ACC112 (cell line): ENCODE data around the gene PPP5C.
"Not testable (repeated sequence)": the region's sequence is repeated elsewhere in the genome, so short reads cannot be mapped to it uniquely, and the experiment has no call there.

Experiments
- H2AFZ ChIP-seq: fragments of 200-600 bp; sonication (generic); one replicate; pipeline ENCODE4 v1.6.0; 2017; ENCODE audit warnings: antibody characterized with exemption, low read length; ENCODE audit not compliant: unreplicated experiment
- H3K27ac ChIP-seq: fragments of 200-600 bp; sonication (generic); 2 replicates; pipeline ENCODE4 v1.5.1; 2014; ENCODE audit warnings: low read depth, mild to moderate bottlenecking, antibody characterized with exemption, low read length, moderate library complexity
- H3K27me3 ChIP-seq: fragments of 200-600 bp; sonication (generic); 2 replicates; pipeline ENCODE4 v1.6.1; 2014; ENCODE audit warnings: mild to moderate bottlenecking, antibody characterized with exemption, low read length, moderate library complexity, mixed read lengths; ENCODE audit not compliant: insufficient read depth
- H3K36me3 ChIP-seq: fragments of 200-600 bp; sonication (generic); 2 replicates; pipeline ENCODE4 v1.6.1; 2016; ENCODE audit warnings: mild to moderate bottlenecking, antibody characterized with exemption, low read length, moderate library complexity, mixed read lengths; ENCODE audit not compliant: insufficient read depth
- H3K4me1 ChIP-seq: fragments of 200-600 bp; sonication (generic); one replicate; pipeline ENCODE4 v1.6.1; 2016; ENCODE audit warnings: low read length, mixed read lengths; ENCODE audit not compliant: insufficient read depth, unreplicated experiment, control insufficient read depth
- H3K4me3 ChIP-seq: fragments of 200-600 bp; sonication (generic); 2 replicates; pipeline ENCODE4 v1.5.1; 2014; ENCODE audit warnings: mild to moderate bottlenecking, low read depth, low read length
- H3K79me2 ChIP-seq: fragments of 200-600 bp; sonication (generic); one replicate; pipeline ENCODE4 v1.6.0; 2016; ENCODE audit warnings: low read length; ENCODE audit not compliant: control insufficient read depth, unreplicated experiment, insufficient read depth

PPP5C gene

DNA sequence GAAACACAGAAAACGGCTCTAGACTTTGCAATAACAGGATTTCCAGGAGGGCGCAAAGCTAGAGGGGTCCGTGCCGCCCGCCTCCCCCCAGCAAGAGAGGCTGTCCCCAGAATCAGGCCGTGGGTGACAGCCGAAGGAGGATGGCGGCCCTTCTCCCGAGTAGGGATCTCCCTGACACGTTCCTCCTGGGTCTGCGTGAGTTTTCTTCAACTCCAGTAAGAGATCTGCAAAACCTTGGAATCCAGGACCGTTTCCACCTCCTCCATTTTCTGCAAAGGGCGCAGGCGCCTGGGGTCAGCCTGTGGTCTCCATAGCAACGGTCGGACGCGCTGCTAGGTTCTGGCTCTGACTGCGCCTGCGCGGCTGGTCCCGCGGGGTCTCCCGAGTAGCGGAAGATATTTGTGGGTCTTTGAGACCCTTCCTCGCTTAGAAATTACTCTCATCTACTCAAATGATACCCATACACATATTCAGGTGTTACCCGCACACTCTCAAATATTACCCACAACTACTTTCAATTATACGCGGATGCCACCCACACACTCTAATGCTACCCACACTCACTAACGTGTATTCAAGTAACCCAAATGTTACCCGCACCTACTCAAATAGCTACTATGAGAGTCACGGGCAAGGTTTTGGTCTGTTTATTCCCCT lies 79.7 kb downstream of the PPP5C start:
- no peak overlapping the region for H3K27ac ChIP-seq
- no peak overlapping the region for H2AFZ ChIP-seq
- peak overlapping the region; percentile 71 for H3K4me3 ChIP-seq

DNA sequence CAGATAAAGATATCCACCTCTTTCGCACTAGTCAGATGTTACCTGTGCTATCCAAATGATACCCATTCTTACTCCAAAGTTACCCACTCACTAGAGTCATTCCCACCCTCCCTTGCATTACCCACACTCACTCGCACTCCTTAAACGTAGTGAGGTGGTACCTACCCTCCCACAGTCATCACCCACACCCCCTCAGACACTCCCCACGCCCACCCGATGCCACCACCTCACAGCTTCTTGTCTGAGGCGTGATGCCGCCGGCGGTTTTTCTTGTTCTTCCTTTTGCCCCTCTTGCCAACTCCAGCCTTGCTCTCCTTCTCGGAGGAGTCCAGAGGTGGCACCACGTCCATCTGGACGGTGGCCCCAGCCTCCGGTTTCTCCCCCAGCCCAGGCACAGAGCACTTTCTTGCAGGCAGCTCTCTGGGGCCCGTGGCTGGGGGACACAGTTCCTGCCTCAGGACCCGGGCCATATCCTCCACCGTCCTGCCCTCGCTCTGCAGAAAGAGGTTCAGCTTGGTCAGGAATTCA lies 80.7 kb downstream of the PPP5C start:
- H3K36me3 ChIP-seq, result no peaks in the 10 kb centered on the region
- H2AFZ ChIP-seq, result no peak overlapping the region
- H3K27ac ChIP-seq, result no peak overlapping the region
- 0 out of 2 replicates have a peak, but pooled peaks cover 4% of the 10 kb centered on the region for H3K27me3 ChIP-seq
- H3K4me1 ChIP-seq, result no peaks in the 10 kb centered on the region
- H3K4me3 ChIP-seq, result no peak overlapping the region
- H3K79me2 ChIP-seq, result no peaks in the 10 kb centered on the region

More for the DNA sequence above, 79.7 kb downstream of the PPP5C start:
- H3K79me2 ChIP-seq, result no peaks in the 10 kb centered on the region
- no peaks in the 10 kb centered on the region for H3K36me3 ChIP-seq
- H3K4me1 ChIP-seq, result no peaks in the 10 kb centered on the region
- 0 out of 2 replicates have a peak, but pooled peaks cover 4% of the 10 kb centered on the region for H3K27me3 ChIP-seq

- H3K27me3 ChIP-seq, result 0 out of 2 replicates have a peak, but pooled peaks cover 4% of the 10 kb centered on the region
- no peak within 1 kb of the TSS for H2AFZ ChIP-seq
- H3K79me2 ChIP-seq, result no peaks in the 10 kb centered on the region
- H3K4me1 ChIP-seq, result no peaks in the 10 kb centered on the region
- no peaks in the 10 kb centered on the region for H3K36me3 ChIP-seq
- H3K4me3 ChIP-seq, result peak within 1 kb of the TSS; percentile 39; the same call in 1 of the 2 replicates
- H3K27ac ChIP-seq, result no peak within 1 kb of the TSS
Observed at GRCh38 chr19:46428239-46429135, 81.6 kb downstream of the PPP5C start, which contains the start of gene PNMA8C. TSS of gene PNMA8C (minus strand) at chr19:46428936. CDS start at chr19:46428359, 577 bp downstream.

GRCh38 chr19:46429999-46430398 lies 83.1 kb downstream of the PPP5C start:
- Histone ChIP-seq H3K4me3 (no peak overlapping the region), H3K79me2 (no peaks in the 10 kb centered on the region), H3K36me3 (no peaks in the 10 kb centered on the region), H3K27me3 (0 out of 2 replicates have a peak, but pooled peaks cover 4% of the 10 kb centered on the region), H3K4me1 (no peaks in the 10 kb centered on the region), H3K27ac (no peak overlapping the region), H2AFZ (no peak overlapping the region)

GRCh38 chr19:46431824-46432223 lies 84.9 kb downstream of the PPP5C start:
- no peak overlapping the region for H3K27ac ChIP-seq
- no peaks in the 10 kb centered on the region for H3K4me1 ChIP-seq
- no peak overlapping the region for H3K4me3 ChIP-seq
- no peak overlapping the region for H2AFZ ChIP-seq
- no peaks in the 10 kb centered on the region for H3K79me2 ChIP-seq
- H3K36me3 ChIP-seq, result no peaks in the 10 kb centered on the region
- H3K27me3 ChIP-seq, result 0 out of 2 replicates have a peak, but pooled peaks cover 2% of the 10 kb centered on the region

GRCh38 chr19:46433470-46433869 lies 86.6 kb downstream of the PPP5C start:
- H3K79me2 ChIP-seq, H2AFZ ChIP-seq, H3K27ac ChIP-seq, H3K27me3 ChIP-seq, H3K4me3 ChIP-seq, H3K36me3 ChIP-seq, H3K4me1 ChIP-seq: not testable (repeated sequence)

- Histone ChIP-seq H3K4me1 (no peaks in the 10 kb centered on the region), H3K4me3 (no peak overlapping the region), H3K79me2 (no peaks in the 10 kb centered on the region), H3K27ac (no peak overlapping the region), H3K36me3 (no peaks in the 10 kb centered on the region), H3K27me3 (no peaks in the 10 kb centered on the region), H2AFZ (no peak overlapping the region)
Observed at GRCh38 chr19:46435009-46435408, 88.1 kb downstream of the PPP5C start.

DNA sequence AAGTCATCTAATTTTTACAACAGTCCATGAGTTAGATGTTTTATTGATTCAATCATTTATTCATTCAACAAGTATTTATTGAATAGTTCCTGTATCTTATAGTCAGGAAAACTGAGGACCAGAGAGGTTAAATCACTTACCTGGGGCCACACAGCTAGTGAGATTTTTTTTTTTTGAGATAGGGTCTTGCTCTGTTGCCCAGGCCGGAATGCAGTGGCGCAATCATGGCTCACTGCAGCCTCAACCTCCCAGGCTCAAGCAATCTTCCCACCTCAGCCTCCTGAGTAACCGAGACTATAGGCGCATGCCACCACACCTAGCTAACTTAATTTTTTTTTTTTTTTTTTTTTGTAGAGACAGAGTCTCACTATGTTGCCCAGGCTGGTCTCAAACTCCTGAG lies 88.8 kb downstream of the PPP5C start:
- H3K36me3 ChIP-seq, H3K79me2 ChIP-seq, H2AFZ ChIP-seq, H3K4me3 ChIP-seq, H3K4me1 ChIP-seq, H3K27me3 ChIP-seq, H3K27ac ChIP-seq: not testable (repeated sequence)
